Measurements from ENCODE around the gene RASA3.

- TF ChIP-seq CTCF (conservative IDR thresholded peaks at IDR 0.05; ENCODE audit: low read depth, low read length) (no peak), POLR2A (IDR thresholded peaks at IDR 0.05; ENCODE audit: low read depth, low read length) (no peak), RAD21 (IDR thresholded peaks at IDR 0.05; ENCODE audit: low read length) (no peak), USF2 (IDR thresholded peaks at IDR 0.05; ENCODE audit: low read depth, low read length) (no peak), BHLHE40 (IDR thresholded peaks at IDR 0.05; ENCODE audit: low read depth, low read length) (no peak), CEBPB (IDR thresholded peaks at IDR 0.05; ENCODE audit: low read depth, low read length) (no peak), CHD1 (IDR thresholded peaks at IDR 0.05; ENCODE audit: low read depth, low read length) (no peak), RCOR1 (IDR thresholded peaks at IDR 0.05; ENCODE audit: insufficient replicate concordance, low read length) (no peak), FOS (IDR thresholded peaks at IDR 0.05; ENCODE audit: low read depth, low read length) (no peak)
Measured at GRCh38 chr13:113979791-113980471, 152.5 kb downstream of the RASA3 start.

Data from IMR-90 (cell line).